Brain microvascular endothelial cell (primary cell): Measurements from ENCODE around the gene NPFFR1.

Source experiments
- DNase-seq: peaks from one replicate; pipeline ENCODE4 v3.0.0-alpha.2; 2020
- H3K27ac ChIP-seq: fragments of 250-450 bp; sonication (Bioruptor Pico); 2 replicates; pipeline ENCODE4 v1.5.1; 2020; ENCODE audit warnings: mild to moderate bottlenecking, moderate library complexity
- H3K27me3 ChIP-seq: fragments of 250-450 bp; sonication (Bioruptor Pico); replicated peaks from 2 replicates; pipeline ENCODE4 v1.5.1; 2020; ENCODE audit warnings: mild to moderate bottlenecking
- H3K36me3 ChIP-seq: fragments of 250-450 bp; sonication (Bioruptor Pico); replicated peaks from 2 replicates; pipeline ENCODE4 v1.5.1; 2020; ENCODE audit warnings: mild to moderate bottlenecking
- H3K4me3 ChIP-seq: 2 replicates; pipeline ENCODE4 v1.5.1; 2011; ENCODE audit warnings: low read depth, mild to moderate bottlenecking, control low read depth, low read length, moderate library complexity
- in situ Hi-C: cut with HindIII; loops from 2 replicates; pipeline ENCODE4 v1.10.0; 2017; ENCODE audit warnings: low sequenced_read_pairs, low pct_ligation_motif_present
- TF ChIP-seq, protein P1 (sequence below): IDR thresholded peaks from 2 replicates; pipeline ENCODE4 v1.5.1; 2011; ENCODE audit warnings: low read depth, mild to moderate bottlenecking, moderate library complexity, low read length, control low read depth, inconsistent platforms; ENCODE audit errors: missing control alignments

The NPFFR1 gene

DNA sequence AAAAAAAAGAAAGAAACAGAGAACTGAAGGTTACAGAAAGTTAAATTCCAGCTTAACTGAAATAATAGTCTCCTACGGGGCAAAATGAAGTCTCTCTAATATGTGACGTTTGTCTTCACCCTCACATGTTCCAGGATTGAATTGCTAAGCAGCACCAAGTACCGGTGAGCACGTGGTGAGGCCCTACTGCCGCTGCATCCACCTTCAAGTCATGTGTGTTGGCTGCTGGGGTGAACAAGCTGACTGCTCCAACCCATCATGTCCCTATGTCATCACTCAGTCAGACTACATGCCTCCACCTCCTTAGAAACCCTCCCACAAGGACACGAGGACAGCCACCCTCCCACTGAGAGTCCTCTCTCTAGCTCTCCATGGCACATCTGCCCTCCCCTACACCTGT is 35.4 kb upstream of the NPFFR1 start:
- in situ Hi-C loops = no loop called here
- Histone ChIP-seq H3K27ac (no peak overlapping the region), H3K4me3 (no peak overlapping the region), H3K36me3 (no peaks in the 10 kb centered on the region), H3K27me3 (no peaks in the 10 kb centered on the region)
- no peak for DNase-seq
- TF ChIP-seq, protein P1, sequence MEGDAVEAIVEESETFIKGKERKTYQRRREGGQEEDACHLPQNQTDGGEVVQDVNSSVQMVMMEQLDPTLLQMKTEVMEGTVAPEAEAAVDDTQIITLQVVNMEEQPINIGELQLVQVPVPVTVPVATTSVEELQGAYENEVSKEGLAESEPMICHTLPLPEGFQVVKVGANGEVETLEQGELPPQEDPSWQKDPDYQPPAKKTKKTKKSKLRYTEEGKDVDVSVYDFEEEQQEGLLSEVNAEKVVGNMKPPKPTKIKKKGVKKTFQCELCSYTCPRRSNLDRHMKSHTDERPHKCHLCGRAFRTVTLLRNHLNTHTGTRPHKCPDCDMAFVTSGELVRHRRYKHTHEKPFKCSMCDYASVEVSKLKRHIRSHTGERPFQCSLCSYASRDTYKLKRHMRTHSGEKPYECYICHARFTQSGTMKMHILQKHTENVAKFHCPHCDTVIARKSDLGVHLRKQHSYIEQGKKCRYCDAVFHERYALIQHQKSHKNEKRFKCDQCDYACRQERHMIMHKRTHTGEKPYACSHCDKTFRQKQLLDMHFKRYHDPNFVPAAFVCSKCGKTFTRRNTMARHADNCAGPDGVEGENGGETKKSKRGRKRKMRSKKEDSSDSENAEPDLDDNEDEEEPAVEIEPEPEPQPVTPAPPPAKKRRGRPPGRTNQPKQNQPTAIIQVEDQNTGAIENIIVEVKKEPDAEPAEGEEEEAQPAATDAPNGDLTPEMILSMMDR = no peak

DNA sequence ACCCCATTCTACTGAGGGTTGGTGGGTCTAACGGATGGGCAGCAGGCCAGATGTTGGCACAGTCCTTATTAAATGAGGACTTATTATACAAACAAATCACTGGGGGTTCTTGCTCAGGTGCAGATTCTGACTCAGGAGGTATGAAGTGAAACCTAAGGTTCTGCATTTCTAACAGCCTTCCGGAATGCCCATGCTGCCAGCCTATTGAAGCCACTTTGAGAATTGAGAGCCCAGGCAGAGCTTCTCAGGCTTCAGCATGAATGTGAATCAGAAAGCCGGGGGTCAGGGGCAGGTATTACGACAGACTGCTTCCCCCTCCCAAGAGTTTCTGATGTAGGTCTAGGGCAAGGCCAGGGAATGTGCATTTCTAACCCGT is 34.1 kb upstream of the NPFFR1 start:
- DNase-seq = no peak
- TF ChIP-seq, protein P1 = no peak
- Histone ChIP-seq H3K27me3 (no peaks in the 10 kb centered on the region), H3K36me3 (no peaks in the 10 kb centered on the region), H3K4me3 (no peak overlapping the region), H3K27ac (no peak overlapping the region)
- in situ Hi-C loops = no loop called here

DNA sequence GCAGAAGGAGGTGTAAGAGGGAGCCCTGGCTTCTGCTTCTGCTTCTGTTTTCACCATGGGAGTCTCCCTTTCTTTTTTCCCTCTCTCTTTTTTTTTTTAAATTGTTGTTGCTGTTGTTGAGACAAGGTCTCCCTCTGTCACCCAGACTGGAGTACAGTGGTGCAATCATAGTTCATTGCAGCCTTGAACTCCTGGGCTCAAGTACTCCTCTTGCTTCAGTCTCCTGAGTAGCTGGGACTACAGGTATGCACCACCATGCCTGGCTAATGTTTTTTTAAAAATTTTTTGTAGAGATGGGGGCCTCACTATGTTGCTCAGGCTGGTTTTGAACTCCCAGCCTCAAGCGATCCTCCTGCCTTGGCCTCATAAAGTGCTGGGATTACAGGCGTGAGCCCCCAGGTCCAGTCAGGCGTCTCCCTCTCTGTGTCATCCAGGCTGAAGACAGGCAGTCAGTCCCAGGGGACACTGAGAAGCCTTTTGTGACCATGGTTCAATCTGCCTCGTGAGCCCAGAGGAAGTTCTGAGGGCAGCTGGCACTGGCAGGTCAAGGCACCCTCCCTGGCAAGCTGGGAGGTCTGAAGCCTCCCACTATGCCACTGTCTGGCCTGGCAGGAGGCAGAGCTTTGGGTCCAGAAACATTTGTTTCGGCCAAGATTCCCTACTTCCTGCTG is 33.6 kb upstream of the NPFFR1 start:
- Histone ChIP-seq H3K36me3 (no peaks in the 10 kb centered on the region), H3K27ac (no peak overlapping the region), H3K4me3 (no peak overlapping the region), H3K27me3 (no peaks in the 10 kb centered on the region)
- in situ Hi-C loops = no loop called here
- no peak for DNase-seq
- TF ChIP-seq, protein P1 = no peak

DNA sequence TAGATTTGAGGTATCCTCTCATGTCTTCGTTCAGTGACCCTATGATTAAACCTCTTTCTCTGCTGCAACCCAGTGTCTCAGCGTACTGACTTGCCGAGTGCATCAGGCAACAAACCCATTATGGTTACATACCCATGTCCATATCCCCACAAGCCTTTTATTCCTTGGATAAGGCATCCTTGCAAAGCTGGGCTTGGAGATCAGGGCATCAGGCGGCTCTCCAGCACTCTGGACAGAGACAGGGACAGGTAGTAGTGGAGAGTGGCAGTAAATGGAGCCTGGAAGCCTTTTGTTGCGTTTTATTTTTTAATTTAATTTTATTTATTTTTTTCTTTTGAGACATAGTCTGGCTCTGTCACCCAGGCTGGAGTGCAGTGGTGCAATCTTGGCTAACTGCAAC is 32.0 kb upstream of the NPFFR1 start:
- no peak for DNase-seq
- Histone ChIP-seq H3K4me3 (no peak overlapping the region), H3K27me3 (no peaks in the 10 kb centered on the region), H3K36me3 (no peaks in the 10 kb centered on the region), H3K27ac (no peak overlapping the region)
- in situ Hi-C loops = no loop called here
- TF ChIP-seq, protein P1 = no peak

DNA sequence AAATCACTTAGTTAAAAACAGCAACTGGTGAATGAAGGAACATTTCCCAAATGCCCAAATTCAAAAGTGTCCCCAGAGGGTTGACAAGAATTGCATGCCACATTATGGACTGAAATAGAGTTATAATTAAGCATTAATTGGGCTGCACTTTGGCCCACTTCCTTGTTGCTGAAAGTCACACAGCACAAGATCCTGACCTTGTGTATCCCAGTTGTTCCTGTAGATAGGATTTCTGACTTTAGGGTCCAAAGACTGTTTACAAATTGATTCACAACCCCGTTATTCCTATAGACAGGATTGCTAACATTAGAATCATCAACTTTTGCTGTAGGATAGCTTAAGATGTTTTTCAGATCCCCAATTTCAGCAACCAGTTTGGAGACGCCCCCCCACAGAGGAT is 31.5 kb upstream of the NPFFR1 start:
- DNase-seq = no peak
- Histone ChIP-seq H3K27me3 (no peaks in the 10 kb centered on the region), H3K27ac (no peak overlapping the region), H3K4me3 (no peak overlapping the region), H3K36me3 (no peaks in the 10 kb centered on the region)
- in situ Hi-C loops = no loop called here
- TF ChIP-seq, protein P1 = no peak

DNA sequence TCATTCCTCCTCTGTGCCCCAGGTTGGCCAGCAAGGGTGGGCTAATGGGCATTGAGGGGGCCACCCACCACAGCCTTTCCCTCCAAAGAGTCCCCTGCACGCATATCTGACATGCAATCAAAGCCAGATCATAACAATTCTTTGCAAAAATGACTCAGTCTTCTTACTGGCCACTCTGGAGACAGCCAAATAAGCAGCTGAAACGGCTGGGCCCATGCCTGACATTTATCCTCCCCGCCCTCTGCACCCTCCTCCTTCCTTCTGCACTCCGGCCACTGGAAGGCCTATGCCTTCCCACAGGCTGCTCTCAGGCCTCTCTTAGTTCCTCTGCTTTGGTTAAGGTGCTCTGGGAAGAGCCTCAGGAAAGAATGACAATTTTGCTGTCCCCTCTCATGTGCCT is 29.2 kb upstream of the NPFFR1 start:
- no peaks in the 10 kb centered on the region for H3K27me3 ChIP-seq
- H3K36me3 ChIP-seq = no peaks in the 10 kb centered on the region
- DNase-seq = no peak
- in situ Hi-C loops = no loop called here
- H3K4me3 ChIP-seq = no peak overlapping the region
- H3K27ac ChIP-seq = no peak overlapping the region
- TF ChIP-seq, protein P1 = no peak
